KMS-11 (cell line): ENCODE measurements around the gene HSP90AB1.

Source experiments
- H2AFZ ChIP-seq: fragments of 200-600 bp; sonication (generic); 2 replicates; pipeline ENCODE4 v1.6.1; 2016; ENCODE audit warnings: antibody characterized with exemption, mixed run types, low read depth
- H3K27ac ChIP-seq: fragments of 200-600 bp; sonication (generic); 2 replicates; pipeline ENCODE4 v1.6.1; 2016; ENCODE audit warnings: mild to moderate bottlenecking, mixed run types
- H3K27me3 ChIP-seq: fragments of 200-600 bp; sonication (generic); 2 replicates; pipeline ENCODE4 v1.6.1; 2017; ENCODE audit warnings: mild to moderate bottlenecking, low read depth, mixed run types, moderate library complexity; ENCODE audit not compliant: insufficient read depth
- H3K36me3 ChIP-seq: fragments of 200-600 bp; sonication (generic); 2 replicates; pipeline ENCODE4 v1.6.1; 2017; ENCODE audit warnings: mild to moderate bottlenecking, mixed run types; ENCODE audit not compliant: insufficient read depth
- H3K4me1 ChIP-seq: fragments of 200-600 bp; sonication (generic); 2 replicates; pipeline ENCODE4 v1.6.1; 2016; ENCODE audit warnings: mild to moderate bottlenecking, low read depth, mixed run types; ENCODE audit not compliant: poor library complexity, severe bottlenecking
- H3K4me2 ChIP-seq: fragments of 200-600 bp; sonication (generic); 2 replicates; pipeline ENCODE4 v1.7.0; 2016; ENCODE audit warnings: mild to moderate bottlenecking, mixed run types
- H3K4me3 ChIP-seq: fragments of 200-600 bp; sonication (generic); IDR thresholded peaks from 2 replicates; pipeline ENCODE4 v1.6.1; 2017; ENCODE audit warnings: low read depth, low read length, mixed read lengths; ENCODE audit not compliant: insufficient read depth
- H3K79me2 ChIP-seq: fragments of 200-600 bp; sonication (generic); 2 replicates; pipeline ENCODE4 v1.6.1; 2016; ENCODE audit warnings: low read depth, mixed run types; ENCODE audit not compliant: insufficient read depth
- H3K9ac ChIP-seq: fragments of 200-600 bp; sonication (generic); 2 replicates; pipeline ENCODE4 v1.6.1; 2016; ENCODE audit warnings: mild to moderate bottlenecking, mixed run types
- H4K20me1 ChIP-seq: fragments of 200-600 bp; sonication (generic); 2 replicates; pipeline ENCODE4 v1.6.1; 2016; ENCODE audit warnings: mild to moderate bottlenecking, mixed run types; ENCODE audit not compliant: insufficient read depth
- TF ChIP-seq, protein P1 (sequence below): fragments of 200-600 bp; sonication (generic); conservative IDR thresholded peaks from 2 replicates; pipeline ENCODE4 v1.6.1; 2017; ENCODE audit warnings: low read depth, mild to moderate bottlenecking, antibody characterized with exemption, low read length, moderate library complexity, mixed read lengths

HSP90AB1 gene

DNA sequence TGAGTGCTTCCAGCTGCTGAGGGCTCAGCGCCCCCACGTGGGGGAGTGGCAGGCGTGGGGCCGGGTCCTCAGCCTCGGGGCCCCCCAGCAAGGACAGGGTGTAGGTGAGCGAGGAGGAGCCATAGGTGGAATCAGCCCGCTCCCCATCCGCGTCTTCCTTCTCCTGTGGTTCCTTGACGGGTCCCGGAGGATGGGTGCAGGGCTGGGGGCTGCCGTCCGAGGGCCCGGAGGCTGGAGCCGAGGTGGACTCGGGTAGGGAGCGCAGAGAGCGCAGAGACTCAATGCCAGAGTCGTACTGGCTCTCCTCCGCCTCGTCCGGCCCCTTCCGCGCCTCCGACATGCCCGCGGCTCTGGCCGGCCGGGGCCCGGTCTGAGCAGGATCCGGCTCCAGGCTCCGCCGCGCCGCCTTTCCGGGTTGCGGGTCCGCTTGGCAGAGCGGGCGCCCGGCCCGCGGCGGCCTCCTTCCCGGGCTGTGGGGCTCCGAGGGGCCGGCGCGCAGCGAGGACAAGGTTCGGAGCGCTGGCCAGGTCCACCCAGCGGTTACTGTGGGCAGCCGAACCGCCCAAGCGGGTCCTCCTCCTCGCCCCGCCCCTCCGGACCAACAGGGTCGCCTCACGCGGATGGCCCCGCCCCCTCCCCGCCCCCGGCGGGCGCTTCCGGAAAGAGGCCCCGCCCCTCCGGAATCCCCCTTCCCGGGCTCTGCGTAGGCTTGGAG is 18.3 kb downstream of the HSP90AB1 start, which contains the start of gene NFKBIE:
TSS of gene NFKBIE (minus strand) at position 545 of the 715 bp plus-strand sequence. CDS start at position 340, 205 bp downstream.
- TF ChIP-seq, protein P1, sequence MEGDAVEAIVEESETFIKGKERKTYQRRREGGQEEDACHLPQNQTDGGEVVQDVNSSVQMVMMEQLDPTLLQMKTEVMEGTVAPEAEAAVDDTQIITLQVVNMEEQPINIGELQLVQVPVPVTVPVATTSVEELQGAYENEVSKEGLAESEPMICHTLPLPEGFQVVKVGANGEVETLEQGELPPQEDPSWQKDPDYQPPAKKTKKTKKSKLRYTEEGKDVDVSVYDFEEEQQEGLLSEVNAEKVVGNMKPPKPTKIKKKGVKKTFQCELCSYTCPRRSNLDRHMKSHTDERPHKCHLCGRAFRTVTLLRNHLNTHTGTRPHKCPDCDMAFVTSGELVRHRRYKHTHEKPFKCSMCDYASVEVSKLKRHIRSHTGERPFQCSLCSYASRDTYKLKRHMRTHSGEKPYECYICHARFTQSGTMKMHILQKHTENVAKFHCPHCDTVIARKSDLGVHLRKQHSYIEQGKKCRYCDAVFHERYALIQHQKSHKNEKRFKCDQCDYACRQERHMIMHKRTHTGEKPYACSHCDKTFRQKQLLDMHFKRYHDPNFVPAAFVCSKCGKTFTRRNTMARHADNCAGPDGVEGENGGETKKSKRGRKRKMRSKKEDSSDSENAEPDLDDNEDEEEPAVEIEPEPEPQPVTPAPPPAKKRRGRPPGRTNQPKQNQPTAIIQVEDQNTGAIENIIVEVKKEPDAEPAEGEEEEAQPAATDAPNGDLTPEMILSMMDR, result peak; percentile 53
- peaks cover 45% of the 10 kb centered on the region for H3K79me2 ChIP-seq
- peak within 1 kb of the TSS; percentile 92 for H3K9ac ChIP-seq
- H3K27ac ChIP-seq, result peak within 1 kb of the TSS; percentile 96
- H3K36me3 ChIP-seq, result no peaks in the 10 kb centered on the region
- H4K20me1 ChIP-seq, result no peaks in the 10 kb centered on the region
- peak within 1 kb of the TSS; percentile 100 for H3K4me2 ChIP-seq
- H3K27me3 ChIP-seq, result peaks cover 14% of the 10 kb centered on the region; the same call in 1 of the 2 replicates
- no peak within 1 kb of the TSS for H3K4me3 ChIP-seq
- peaks cover 46% of the 10 kb centered on the region for H3K4me1 ChIP-seq
- H2AFZ ChIP-seq, result peak within 1 kb of the TSS; percentile 50

DNA sequence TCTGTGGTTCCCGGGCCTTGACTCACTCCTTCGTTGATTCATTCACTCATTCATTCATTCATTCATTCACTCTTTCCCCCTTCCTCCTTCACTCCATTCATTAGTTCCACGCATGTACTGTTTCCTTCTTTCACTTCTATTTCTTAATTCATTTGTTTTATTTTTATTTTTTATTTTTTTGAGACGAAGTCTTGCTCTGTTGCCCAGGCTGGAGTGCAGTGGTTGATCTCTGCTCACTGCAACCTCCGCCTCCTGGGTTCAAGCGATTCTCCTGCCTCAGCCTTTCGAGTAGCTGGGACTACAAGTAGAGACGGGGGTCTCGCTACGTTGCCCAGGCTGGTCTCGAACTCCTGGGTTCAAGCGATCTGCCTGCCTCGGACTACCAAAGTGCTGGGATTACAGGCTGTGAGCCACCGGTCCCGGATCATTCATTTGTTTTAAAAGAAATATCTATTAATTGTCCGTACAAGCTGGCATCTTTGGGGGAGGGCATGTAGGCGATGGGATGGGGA is 18.9 kb downstream of the HSP90AB1 start:
- no peaks in the 10 kb centered on the region for H3K36me3 ChIP-seq
- H3K27ac ChIP-seq, result peak overlapping the region; percentile 96
- H3K27me3 ChIP-seq, result peaks cover 14% of the 10 kb centered on the region; the same call in 1 of the 2 replicates
- H4K20me1 ChIP-seq, result no peaks in the 10 kb centered on the region
- peak overlapping the region; percentile 77 for H3K4me2 ChIP-seq
- H3K4me1 ChIP-seq, result peaks cover 45% of the 10 kb centered on the region
- TF ChIP-seq, protein P1, result no peak
- peak overlapping the region; percentile 26; the same call in 1 of the 2 replicates for H3K9ac ChIP-seq
- peak overlapping the region; percentile 50 for H2AFZ ChIP-seq
- peaks cover 45% of the 10 kb centered on the region for H3K79me2 ChIP-seq
- no peak overlapping the region for H3K4me3 ChIP-seq

DNA sequence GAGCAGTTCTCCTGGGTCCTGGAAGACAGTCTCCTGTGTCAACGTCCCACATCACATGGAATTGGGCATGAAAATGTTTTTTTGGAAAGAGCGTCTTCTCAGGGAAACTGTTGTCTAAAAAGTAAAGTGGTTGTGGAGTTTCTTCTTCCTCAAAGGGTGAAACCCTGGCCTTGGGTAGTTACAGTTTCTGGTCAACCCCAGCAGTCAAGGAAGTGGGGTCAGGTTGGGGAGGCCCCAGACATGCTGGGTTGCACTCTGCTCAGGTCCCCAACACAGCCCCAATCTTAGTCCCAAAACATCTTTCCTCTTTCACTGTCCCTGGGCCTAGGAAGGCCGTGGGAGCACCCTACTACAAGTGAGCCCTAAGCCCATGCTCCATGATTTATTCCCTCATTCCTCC is 19.4 kb downstream of the HSP90AB1 start:
- Histone ChIP-seq H4K20me1 (no peaks in the 10 kb centered on the region), H3K4me1 (peaks cover 39% of the 10 kb centered on the region), H3K4me3 (no peak overlapping the region), H3K9ac (no peak overlapping the region), H3K36me3 (no peaks in the 10 kb centered on the region), H3K4me2 (peak overlapping the region; percentile 77; the same call in 1 of the 2 replicates), H2AFZ (no peak overlapping the region), H3K27ac (no peak overlapping the region), H3K27me3 (peaks cover 18% of the 10 kb centered on the region), H3K79me2 (peaks cover 39% of the 10 kb centered on the region)
- TF ChIP-seq, protein P1, result no peak

DNA sequence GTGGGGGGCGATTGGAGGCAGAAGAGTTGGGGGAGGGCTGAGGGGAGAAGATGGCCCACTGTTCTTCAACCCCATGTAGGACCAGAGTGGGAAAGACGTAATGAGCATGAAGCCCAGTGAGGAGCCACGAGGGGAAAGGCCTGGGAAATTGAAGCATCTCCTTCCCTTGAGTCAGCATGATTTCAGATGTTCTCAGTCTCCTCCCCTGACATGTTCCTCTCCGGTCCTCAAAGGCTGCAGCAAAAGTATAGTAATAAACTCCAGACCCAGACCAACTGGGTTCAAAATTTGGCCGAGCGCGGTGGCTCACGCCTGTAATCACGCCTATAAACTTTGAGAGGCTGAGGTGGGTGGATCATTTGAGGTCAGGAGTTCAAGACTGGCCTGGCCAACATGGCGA is 20.4 kb downstream of the HSP90AB1 start:
- no peak overlapping the region for H3K27ac ChIP-seq
- H3K36me3 ChIP-seq, result no peaks in the 10 kb centered on the region
- H3K9ac ChIP-seq, result no peak overlapping the region
- TF ChIP-seq, protein P1, result no peak
- peaks cover 30% of the 10 kb centered on the region for H3K4me1 ChIP-seq
- no peak overlapping the region for H3K4me3 ChIP-seq
- H3K4me2 ChIP-seq, result no peak overlapping the region
- no peak overlapping the region for H2AFZ ChIP-seq
- H3K79me2 ChIP-seq, result peaks cover 30% of the 10 kb centered on the region
- no peaks in the 10 kb centered on the region for H4K20me1 ChIP-seq
- peaks cover 26% of the 10 kb centered on the region for H3K27me3 ChIP-seq
